Right lung (tissue), 5 donors: ENCODE measurements around the gene FOXO3. TPM values are rescaled to one million over a fixed set of nuclear protein-coding genes. Genes with fewer than 3 reads are reported as not detected.

Experiments
- DNase-seq, 2 donors: peaks; one replicate each; pipeline ENCODE4 v3.0.0-alpha.2; 2013
- polyA plus RNA-seq, 5 donors: library from polyadenylated mRNA; unstranded; fragments of 120-200 nt; gene quantifications; one replicate each; pipeline versions ENCODE4 v1.2.1 to v1.2.3, GENCODE V29; 2013; ENCODE audit warnings: inconsistent platforms in 1 of 5, low replicate concordance in 1 of 5; ENCODE audit not compliant: insufficient read length in 5 of 5, insufficient read depth in 1 of 5

FOXO3 gene
- polyA plus RNA-seq, 5 donors = 46.6 to 68.1 (median 60.2) TPM

- no peak for DNase-seq
These were observed 150.4 kb downstream of the FOXO3 start for GRCh38 chr6:108711071-108711470.

- DNase-seq = no peak
These were observed 151.1 kb downstream of the FOXO3 start for GRCh38 chr6:108711826-108712225.

GRCh38 chr6:108712946-108713345 lies 152.2 kb downstream of the FOXO3 start:
- DNase-seq = no peak

GRCh38 chr6:108714101-108714765 lies 153.5 kb downstream of the FOXO3 start:
- peak; percentile 88 to 92 for DNase-seq

- peak in 1 of 2 donors; percentile 66 for DNase-seq
These were observed 154.2 kb downstream of the FOXO3 start for GRCh38 chr6:108714766-108715414.

- no peak for DNase-seq
These were observed 155.1 kb downstream of the FOXO3 start for GRCh38 chr6:108715832-108716231.

- DNase-seq = no peak
These were observed 156.4 kb downstream of the FOXO3 start for GRCh38 chr6:108716801-108717791.

- DNase-seq = no peak
These were observed 158.8 kb downstream of the FOXO3 start for GRCh38 chr6:108719477-108719876.

- no peak for DNase-seq
These were observed 160.1 kb downstream of the FOXO3 start for GRCh38 chr6:108720827-108721226.

GRCh38 chr6:108721286-108721685 lies 160.6 kb downstream of the FOXO3 start:
- DNase-seq = no peak

- DNase-seq = no peak
These were observed 162.9 kb downstream of the FOXO3 start for GRCh38 chr6:108723594-108723993.

GRCh38 chr6:108726726-108727339 lies 166.1 kb downstream of the FOXO3 start:
- no peak for DNase-seq

- DNase-seq = no peak
These were observed 167.4 kb downstream of the FOXO3 start for GRCh38 chr6:108727966-108728730.

- DNase-seq = no peak
These were observed 168.1 kb downstream of the FOXO3 start for GRCh38 chr6:108728826-108729225.

GRCh38 chr6:108730635-108731515 lies 170.2 kb downstream of the FOXO3 start:
- DNase-seq = no peak

GRCh38 chr6:108732091-108732870 lies 171.6 kb downstream of the FOXO3 start:
- no peak for DNase-seq

GRCh38 chr6:108733051-108733450 lies 172.3 kb downstream of the FOXO3 start:
- DNase-seq = no peak

- no peak for DNase-seq
These were observed 173.1 kb downstream of the FOXO3 start for GRCh38 chr6:108733706-108734265.
